Measurements from ENCODE around the gene GAS7. TPM values are rescaled to one million over a fixed set of nuclear protein-coding genes. Genes with fewer than 3 reads are reported as not detected.

The GAS7 gene
- total and polyA plus RNA-seq, 10 of the 15 experiments (the other 5 are each of a cell fraction or from before 2014, with no cell fraction given) = 2.3 to 53.4 (median 24.0) TPM

DNA sequence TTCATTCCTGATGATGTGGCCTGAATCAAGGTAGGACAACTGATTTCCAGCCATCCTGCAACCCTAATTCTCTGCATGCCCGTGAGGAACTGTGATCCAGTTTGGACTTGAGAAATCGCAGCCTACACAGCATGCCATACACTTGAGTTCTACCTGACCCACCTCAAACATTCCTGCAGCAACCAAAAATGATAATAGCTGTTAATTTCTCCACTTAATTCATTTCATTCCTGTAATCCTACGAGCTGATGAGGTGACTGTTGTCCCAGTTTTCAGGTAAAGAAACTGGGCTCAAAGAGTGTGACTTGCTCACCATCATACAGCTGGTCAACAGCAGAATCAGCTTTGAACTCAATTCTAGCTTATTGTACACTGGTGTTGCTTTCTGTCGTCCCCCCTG, 2.2 kb upstream of the GAS7 start:
- POLR2A ChIA-PET = no interaction called here
- no peak for FAIRE-seq
- Histone ChIP-seq H3K79me2 (ENCODE audit: control insufficient read depth, insufficient read depth, low read length) (no peaks in the 10 kb centered on the region), H4K20me1 (ENCODE audit: control insufficient read depth, insufficient read depth) (no peaks in the 10 kb centered on the region), H2AFZ (ENCODE audit: control insufficient read depth, low read depth, low read length) (no peak overlapping the region), H3K4me3 (no peak overlapping the region), H3K27me3 (replicated peaks in 1 of 2; ENCODE audit: control insufficient read depth in 2 of 2, insufficient read depth in 2 of 2, low read length in 1 of 2) (no peaks in the 10 kb centered on the region; a peak in 2 of 4 replicates), H3K36me3 (ENCODE audit: control insufficient read depth in 2 of 2, insufficient read depth in 2 of 2, low read length in 1 of 2) (no peaks in the 10 kb centered on the region), H3K9me3 (replicated peaks; ENCODE audit: control insufficient read depth, insufficient read depth, low read length) (peaks cover 14% of the 10 kb centered on the region; the same call in 2 of the 3 replicates), H3K4me1 (ENCODE audit: control insufficient read depth, insufficient read depth, low read length) (peaks cover 4% of the 10 kb centered on the region; the same call in 1 of the 2 replicates), H3K4me2 (ENCODE audit: control insufficient read depth, insufficient read depth) (no peak overlapping the region), H3K27ac (ENCODE audit: control insufficient read depth, insufficient read depth) (no peak overlapping the region), H3K9ac (ENCODE audit: control insufficient read depth, insufficient read depth, low read length) (no peak overlapping the region)
- SMC1A ChIA-PET (ENCODE audit: uncharacterized antibody, unreplicated experiment) = no interaction called here
- 36% methylated on average over 4 of the region's 4 CpGs for WGBS (ENCODE audit: insufficient coverage, insufficient replicate concordance, low lambda C conversion rate, missing lambda C conversion rate)
- CTCF ChIA-PET = no interaction called here
- RAD21 ChIA-PET (ENCODE audit: unreplicated experiment) = no interaction called here
- no peak for DNase-seq (ENCODE audit: low read depth, low spot score)
- BruUV-seq (replicated peaks) = no TSS peak
- no peak for ATAC-seq
- intact Hi-C loops (cut with micrococcal nuclease; ENCODE audit: unreplicated experiment) (no loop called here), in situ Hi-C loops (cut with MboI) (no loop called here)
- TF ChIP-seq POLR2A (IDR thresholded peaks at IDR 0.05; ENCODE audit: low read depth, low read length) = no peak
- no peak for TF ChIP-seq NFXL1 (IDR thresholded peaks at IDR 0.05; ENCODE audit: borderline replicate concordance)
- no peak for TF ChIP-seq ZBED1 (IDR thresholded peaks at IDR 0.05; ENCODE audit: borderline replicate concordance)
- TF ChIP-seq, protein P1, sequence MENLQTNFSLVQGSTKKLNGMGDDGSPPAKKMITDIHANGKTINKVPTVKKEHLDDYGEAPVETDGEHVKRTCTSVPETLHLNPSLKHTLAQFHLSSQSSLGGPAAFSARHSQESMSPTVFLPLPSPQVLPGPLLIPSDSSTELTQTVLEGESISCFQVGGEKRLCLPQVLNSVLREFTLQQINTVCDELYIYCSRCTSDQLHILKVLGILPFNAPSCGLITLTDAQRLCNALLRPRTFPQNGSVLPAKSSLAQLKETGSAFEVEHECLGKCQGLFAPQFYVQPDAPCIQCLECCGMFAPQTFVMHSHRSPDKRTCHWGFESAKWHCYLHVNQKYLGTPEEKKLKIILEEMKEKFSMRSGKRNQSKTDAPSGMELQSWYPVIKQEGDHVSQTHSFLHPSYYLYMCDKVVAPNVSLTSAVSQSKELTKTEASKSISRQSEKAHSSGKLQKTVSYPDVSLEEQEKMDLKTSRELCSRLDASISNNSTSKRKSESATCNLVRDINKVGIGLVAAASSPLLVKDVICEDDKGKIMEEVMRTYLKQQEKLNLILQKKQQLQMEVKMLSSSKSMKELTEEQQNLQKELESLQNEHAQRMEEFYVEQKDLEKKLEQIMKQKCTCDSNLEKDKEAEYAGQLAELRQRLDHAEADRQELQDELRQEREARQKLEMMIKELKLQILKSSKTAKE (IDR thresholded peaks at IDR 0.05; ENCODE audit: low read depth, poor library complexity, severe bottlenecking) = no peak
- TF ChIP-seq EGR1 (IDR thresholded peaks at IDR 0.05; ENCODE audit: borderline replicate concordance in 1 of 2, low read depth in 2 of 2, low read length in 2 of 2) = no peak
- TF ChIP-seq, protein P2, sequence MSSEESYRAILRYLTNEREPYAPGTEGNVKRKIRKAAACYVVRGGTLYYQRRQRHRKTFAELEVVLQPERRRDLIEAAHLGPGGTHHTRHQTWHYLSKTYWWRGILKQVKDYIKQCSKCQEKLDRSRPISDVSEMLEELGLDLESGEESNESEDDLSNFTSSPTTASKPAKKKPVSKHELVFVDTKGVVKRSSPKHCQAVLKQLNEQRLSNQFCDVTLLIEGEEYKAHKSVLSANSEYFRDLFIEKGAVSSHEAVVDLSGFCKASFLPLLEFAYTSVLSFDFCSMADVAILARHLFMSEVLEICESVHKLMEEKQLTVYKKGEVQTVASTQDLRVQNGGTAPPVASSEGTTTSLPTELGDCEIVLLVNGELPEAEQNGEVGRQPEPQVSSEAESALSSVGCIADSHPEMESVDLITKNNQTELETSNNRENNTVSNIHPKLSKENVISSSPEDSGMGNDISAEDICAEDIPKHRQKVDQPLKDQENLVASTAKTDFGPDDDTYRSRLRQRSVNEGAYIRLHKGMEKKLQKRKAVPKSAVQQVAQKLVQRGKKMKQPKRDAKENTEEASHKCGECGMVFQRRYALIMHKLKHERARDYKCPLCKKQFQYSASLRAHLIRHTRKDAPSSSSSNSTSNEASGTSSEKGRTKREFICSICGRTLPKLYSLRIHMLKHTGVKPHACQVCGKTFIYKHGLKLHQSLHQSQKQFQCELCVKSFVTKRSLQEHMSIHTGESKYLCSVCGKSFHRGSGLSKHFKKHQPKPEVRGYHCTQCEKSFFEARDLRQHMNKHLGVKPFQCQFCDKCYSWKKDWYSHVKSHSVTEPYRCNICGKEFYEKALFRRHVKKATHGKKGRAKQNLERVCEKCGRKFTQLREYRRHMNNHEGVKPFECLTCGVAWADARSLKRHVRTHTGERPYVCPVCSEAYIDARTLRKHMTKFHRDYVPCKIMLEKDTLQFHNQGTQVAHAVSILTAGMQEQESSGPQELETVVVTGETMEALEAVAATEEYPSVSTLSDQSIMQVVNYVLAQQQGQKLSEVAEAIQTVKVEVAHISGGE (CRISPR knock-in tag; IDR thresholded peaks at IDR 0.05) = no peak
- TF ChIP-seq, protein P3, sequence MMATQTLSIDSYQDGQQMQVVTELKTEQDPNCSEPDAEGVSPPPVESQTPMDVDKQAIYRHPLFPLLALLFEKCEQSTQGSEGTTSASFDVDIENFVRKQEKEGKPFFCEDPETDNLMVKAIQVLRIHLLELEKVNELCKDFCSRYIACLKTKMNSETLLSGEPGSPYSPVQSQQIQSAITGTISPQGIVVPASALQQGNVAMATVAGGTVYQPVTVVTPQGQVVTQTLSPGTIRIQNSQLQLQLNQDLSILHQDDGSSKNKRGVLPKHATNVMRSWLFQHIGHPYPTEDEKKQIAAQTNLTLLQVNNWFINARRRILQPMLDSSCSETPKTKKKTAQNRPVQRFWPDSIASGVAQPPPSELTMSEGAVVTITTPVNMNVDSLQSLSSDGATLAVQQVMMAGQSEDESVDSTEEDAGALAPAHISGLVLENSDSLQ (IDR thresholded peaks at IDR 0.05) = no peak
- TF ChIP-seq ZNF274 (IDR thresholded peaks at IDR 0.05; ENCODE audit: insufficient read depth, insufficient read length) = no peak
- no peak for TF ChIP-seq IRF4 (IDR thresholded peaks at IDR 0.05; ENCODE audit: low read depth, low read length)
- TF ChIP-seq SP1 (IDR thresholded peaks at IDR 0.05; ENCODE audit: low read depth, low read length) = no peak
- TF ChIP-seq RCOR1 (conservative IDR thresholded peaks at IDR 0.05; ENCODE audit: low read depth, low read length) = no peak
- TF ChIP-seq IKZF2 (IDR thresholded peaks at IDR 0.05) = no peak
- no peak for TF ChIP-seq GATAD2B (conservative IDR thresholded peaks at IDR 0.05; ENCODE audit: low read depth)
- TF ChIP-seq, protein P4, sequence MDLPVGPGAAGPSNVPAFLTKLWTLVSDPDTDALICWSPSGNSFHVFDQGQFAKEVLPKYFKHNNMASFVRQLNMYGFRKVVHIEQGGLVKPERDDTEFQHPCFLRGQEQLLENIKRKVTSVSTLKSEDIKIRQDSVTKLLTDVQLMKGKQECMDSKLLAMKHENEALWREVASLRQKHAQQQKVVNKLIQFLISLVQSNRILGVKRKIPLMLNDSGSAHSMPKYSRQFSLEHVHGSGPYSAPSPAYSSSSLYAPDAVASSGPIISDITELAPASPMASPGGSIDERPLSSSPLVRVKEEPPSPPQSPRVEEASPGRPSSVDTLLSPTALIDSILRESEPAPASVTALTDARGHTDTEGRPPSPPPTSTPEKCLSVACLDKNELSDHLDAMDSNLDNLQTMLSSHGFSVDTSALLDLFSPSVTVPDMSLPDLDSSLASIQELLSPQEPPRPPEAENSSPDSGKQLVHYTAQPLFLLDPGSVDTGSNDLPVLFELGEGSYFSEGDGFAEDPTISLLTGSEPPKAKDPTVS (IDR thresholded peaks at IDR 0.05; ENCODE audit: low read depth, low read length) = no peak
- TF ChIP-seq BACH1 (IDR thresholded peaks at IDR 0.05; ENCODE audit: borderline replicate concordance) = no peak
- no peak for TF ChIP-seq CEBPB (IDR thresholded peaks at IDR 0.05; ENCODE audit: borderline replicate concordance in 1 of 2, low read depth in 2 of 2, low read length in 2 of 2)
- no peak for TF ChIP-seq SREBF2 (IDR thresholded peaks at IDR 0.05; ENCODE audit: low read length)
